Measurements from ENCODE around the gene CHP1.
A peak's percentile ranks its signal among the peaks of the same experiment; 100 is the strongest.

Gene CHP1

GRCh38 chr15:41254560-41254959, 23.5 kb downstream of the CHP1 start:
- no peaks in the 10 kb centered on the region for H3K79me2 ChIP-seq (ENCODE audit: insufficient read depth, low read length)
- no peaks in the 10 kb centered on the region for H3K9me3 ChIP-seq (ENCODE audit: low read length)
- H3K9me2 ChIP-seq (ENCODE audit: low read depth, low read length): no peaks in the 10 kb centered on the region
- no peak overlapping the region for H2AFZ ChIP-seq (ENCODE audit: low read length)
- H3K4me2 ChIP-seq (ENCODE audit: low read length): peak overlapping the region; percentile 63
- TF ChIP-seq CTCF (IDR thresholded peaks at IDR 0.05; ENCODE audit: low read length): no peak
- TF ChIP-seq EZH2 (IDR thresholded peaks at IDR 0.05; ENCODE audit: borderline replicate concordance, low read length): no peak
- no peaks in the 10 kb centered on the region for H3K27me3 ChIP-seq (ENCODE audit: insufficient read depth, low read length)
- H3K4me1 ChIP-seq (ENCODE audit: insufficient read depth, low read length, severe bottlenecking): peaks cover 31% of the 10 kb centered on the region
- H3K27ac ChIP-seq (ENCODE audit: low read depth, low read length, poor library complexity, severe bottlenecking): peak overlapping the region; percentile 58
- H3K36me3 ChIP-seq (ENCODE audit: insufficient read depth, low read length): peaks cover 15% of the 10 kb centered on the region; the same call in 1 of the 2 replicates
- H4K20me1 ChIP-seq (ENCODE audit: insufficient read depth, low read length): no peaks in the 10 kb centered on the region
- H3K4me3 ChIP-seq (ENCODE audit: low read depth, low read length, poor library complexity, severe bottlenecking): no peak overlapping the region
- H3K9ac ChIP-seq (ENCODE audit: low read length): peak overlapping the region; percentile 47
- no peaks in the 10 kb centered on the region for H3F3A ChIP-seq (ENCODE audit: insufficient read depth, low read length)

- Histone ChIP-seq H3F3A (ENCODE audit: insufficient read depth, low read length) (no peaks in the 10 kb centered on the region), H3K9ac (ENCODE audit: low read length) (no peak overlapping the region), H3K27me3 (ENCODE audit: insufficient read depth, low read length) (no peaks in the 10 kb centered on the region), H3K36me3 (ENCODE audit: insufficient read depth, low read length) (peaks cover 15% of the 10 kb centered on the region; the same call in 1 of the 2 replicates), H3K27ac (ENCODE audit: low read depth, low read length, poor library complexity, severe bottlenecking) (peak overlapping the region; percentile 12), H3K4me1 (ENCODE audit: insufficient read depth, low read length, severe bottlenecking) (peaks cover 35% of the 10 kb centered on the region), H3K79me2 (ENCODE audit: insufficient read depth, low read length) (no peaks in the 10 kb centered on the region), H3K9me3 (ENCODE audit: low read length) (no peaks in the 10 kb centered on the region), H3K4me3 (ENCODE audit: low read depth, low read length, poor library complexity, severe bottlenecking) (no peak overlapping the region), H4K20me1 (ENCODE audit: insufficient read depth, low read length) (no peaks in the 10 kb centered on the region), H2AFZ (ENCODE audit: low read length) (no peak overlapping the region), H3K4me2 (ENCODE audit: low read length) (no peak overlapping the region), H3K9me2 (ENCODE audit: low read depth, low read length) (no peaks in the 10 kb centered on the region)
- TF ChIP-seq CTCF (IDR thresholded peaks at IDR 0.05; ENCODE audit: low read length): no peak
- no peak for TF ChIP-seq EZH2 (IDR thresholded peaks at IDR 0.05; ENCODE audit: borderline replicate concordance, low read length)
Measured at GRCh38 chr15:41256103-41256502, 25.0 kb downstream of the CHP1 start.

GRCh38 chr15:41256577-41257038, 25.5 kb downstream of the CHP1 start:
- H2AFZ ChIP-seq (ENCODE audit: low read length): no peak overlapping the region
- no peaks in the 10 kb centered on the region for H3K9me3 ChIP-seq (ENCODE audit: low read length)
- peaks cover 15% of the 10 kb centered on the region; the same call in 1 of the 2 replicates for H3K36me3 ChIP-seq (ENCODE audit: insufficient read depth, low read length)
- H3K79me2 ChIP-seq (ENCODE audit: insufficient read depth, low read length): no peaks in the 10 kb centered on the region
- H3K9ac ChIP-seq (ENCODE audit: low read length): no peak overlapping the region
- no peak overlapping the region for H3K4me2 ChIP-seq (ENCODE audit: low read length)
- H3K4me3 ChIP-seq (ENCODE audit: low read depth, low read length, poor library complexity, severe bottlenecking): no peak overlapping the region
- no peaks in the 10 kb centered on the region for H3K9me2 ChIP-seq (ENCODE audit: low read depth, low read length)
- H3F3A ChIP-seq (ENCODE audit: insufficient read depth, low read length): no peaks in the 10 kb centered on the region
- peaks cover 35% of the 10 kb centered on the region for H3K4me1 ChIP-seq (ENCODE audit: insufficient read depth, low read length, severe bottlenecking)
- no peak for TF ChIP-seq EZH2 (IDR thresholded peaks at IDR 0.05; ENCODE audit: borderline replicate concordance, low read length)
- TF ChIP-seq CTCF (IDR thresholded peaks at IDR 0.05; ENCODE audit: low read length): no peak
- no peaks in the 10 kb centered on the region for H4K20me1 ChIP-seq (ENCODE audit: insufficient read depth, low read length)
- H3K27me3 ChIP-seq (ENCODE audit: insufficient read depth, low read length): no peaks in the 10 kb centered on the region
- H3K27ac ChIP-seq (ENCODE audit: low read depth, low read length, poor library complexity, severe bottlenecking): no peak overlapping the region

Measured in OCI-LY1 (cell line).